ENCODE results near the gene DLEC1.
"Not testable (repeated sequence)": the region's sequence is repeated elsewhere in the genome, so short reads cannot be mapped to it uniquely, and the experiment has no call there.

- not testable (repeated sequence) for TF ChIP-seq NFE2L1 (CRISPR knock-in tag; IDR thresholded peaks at IDR 0.05); CTCF (IDR thresholded peaks at IDR 0.05); FOXJ3 (CRISPR knock-in tag; IDR thresholded peaks at IDR 0.05; ENCODE audit: borderline replicate concordance); TP53 (CRISPR knock-in tag; IDR thresholded peaks at IDR 0.05); ZNF232 (CRISPR knock-in tag; IDR thresholded peaks at IDR 0.05); JUN (CRISPR knock-in tag; IDR thresholded peaks at IDR 0.05); MAX (CRISPR knock-in tag; IDR thresholded peaks at IDR 0.05); USF2 (CRISPR knock-in tag; IDR thresholded peaks at IDR 0.05); ATF2 (CRISPR knock-in tag; IDR thresholded peaks at IDR 0.05; ENCODE audit: borderline replicate concordance, low read depth)
These were observed 44.2 kb downstream of the DLEC1 start for GRCh38 chr3:38083254-38083653.

All from WTC11 (cell line).